GM12878 (cell line): ENCODE measurements around the gene LAMB1. TPM values are rescaled to one million over a fixed set of nuclear protein-coding genes. Genes with fewer than 3 reads are reported as not detected.

Experiments used
- ATAC-seq: fragments of 200-7000 bp; cut with Tn5 transposase; 3 replicates; pipeline ENCODE4 v1.9.1; 2020; ENCODE audit warnings: mild to moderate bottlenecking, moderate library complexity
- BruUV-seq: library from RNA; stranded (reverse); fragments of 400-500 nt; replicated peaks from 2 replicates; lab custom pipeline; 2021; lab: Mats Ljungman, UMichigan
- CTCF ChIA-PET: fragments of 300-600 bp; sonication (Branson Sonifier 250); formaldehyde crosslinking; extraction: SDS; loops from one replicate; lab custom pipeline; 2021; ENCODE audit warnings: inconsistent platforms; lab: Yijun Ruan, JAX
- POLR2A ChIA-PET: fragments of 350-600 bp; formaldehyde crosslinking; extraction: SDS; loops from one replicate; lab custom pipeline; 2021; ENCODE audit warnings: inconsistent platforms; lab: Charles Lee
- RAD21 ChIA-PET: fragments of 300-600 bp; sonication (Branson Sonifier 250); formaldehyde crosslinking; loops from one replicate; lab custom pipeline; 2023; ENCODE audit warnings: antibody characterized with exemption; ENCODE audit not compliant: unreplicated experiment; lab: Charles Lee
- SMC1A ChIA-PET: fragments of 300-600 bp; sonication (Branson Sonifier 250); formaldehyde crosslinking; loops from one replicate; lab custom pipeline; 2023; ENCODE audit not compliant: unreplicated experiment, uncharacterized antibody; lab: Charles Lee
- DNase-seq: peaks from one replicate; pipeline ENCODE4 v3.0.0-alpha.2; 2011; ENCODE audit warnings: low read depth, low spot score
- FAIRE-seq: peaks from 3 replicates; lab custom pipeline; 2011; peaks lifted over from hg19 to GRCh38; lab: Jason Lieb, UNC
- H2AFZ ChIP-seq: 2 replicates; pipeline ENCODE4 v1.6.0; 2011; ENCODE audit warnings: low read depth, low read length, control low read depth; ENCODE audit not compliant: control insufficient read depth
- H3K27ac ChIP-seq: 2 replicates; pipeline ENCODE4 v1.5.1; 2011; ENCODE audit warnings: control low read depth; ENCODE audit not compliant: control insufficient read depth, insufficient read depth
- H3K27me3 ChIP-seq, 2 experiments: replicated peaks in 1 of 2; 2 replicates each; pipeline versions ENCODE4 v1.6.0 to v1.6.1; 2011; ENCODE audit warnings: low read length in 1 of 2; ENCODE audit not compliant: control insufficient read depth in 2 of 2, insufficient read depth in 2 of 2
- H3K36me3 ChIP-seq, 2 experiments: 2 replicates each; pipeline ENCODE4 v1.5.1; 2011; ENCODE audit warnings: low read length in 1 of 2; ENCODE audit not compliant: control insufficient read depth in 2 of 2, insufficient read depth in 2 of 2
- H3K4me1 ChIP-seq: 2 replicates; pipeline ENCODE4 v1.6.1; 2011; ENCODE audit warnings: mild to moderate bottlenecking, low read length, moderate library complexity, mixed read lengths; ENCODE audit not compliant: control insufficient read depth, insufficient read depth
- H3K4me2 ChIP-seq: 2 replicates; pipeline ENCODE4 v1.6.0; 2011; ENCODE audit warnings: control low read depth; ENCODE audit not compliant: control insufficient read depth, insufficient read depth
- H3K4me3 ChIP-seq: fragments of 200-600 bp; sonication (generic); 2 replicates; pipeline ENCODE4 v1.5.1; 2016
- H3K79me2 ChIP-seq: 2 replicates; pipeline ENCODE4 v1.6.0; 2011; ENCODE audit warnings: low read length; ENCODE audit not compliant: control insufficient read depth, insufficient read depth
- H3K9ac ChIP-seq: 2 replicates; pipeline ENCODE4 v1.8.0; 2011; ENCODE audit warnings: low read length, control low read depth, mixed read lengths; ENCODE audit not compliant: control insufficient read depth, insufficient read depth
- H3K9me3 ChIP-seq: replicated peaks from 3 replicates; pipeline ENCODE4 v1.5.1; 2011; ENCODE audit warnings: mild to moderate bottlenecking, low read length; ENCODE audit not compliant: control insufficient read depth, insufficient read depth
- H4K20me1 ChIP-seq: 2 replicates; pipeline ENCODE4 v1.6.0; 2011; ENCODE audit not compliant: control insufficient read depth, insufficient read depth
- ATF7 ChIP-seq: fragments of 450-650 bp; IDR thresholded peaks from 2 replicates; pipeline ENCODE4 v1.6.1; 2016; ENCODE audit warnings: low read depth, mild to moderate bottlenecking
- CBX3 ChIP-seq: fragments of 200-600 bp; sonication (generic); IDR thresholded peaks from 2 replicates; pipeline ENCODE4 v1.6.1; 2016; ENCODE audit warnings: low read depth, borderline replicate concordance
- CBX5 ChIP-seq: sonication (generic); IDR thresholded peaks from 2 replicates; pipeline ENCODE4 v1.6.1; 2016; ENCODE audit warnings: low read depth, moderate library complexity, mild to moderate bottlenecking, inconsistent platforms
- CHD1 ChIP-seq: IDR thresholded peaks from 2 replicates; pipeline ENCODE4 v1.6.1; 2012; ENCODE audit warnings: low read depth, low read length, improper control_type of control experiment
- CREM ChIP-seq: IDR thresholded peaks from 2 replicates; pipeline ENCODE4 v1.6.1; 2014; ENCODE audit warnings: antibody characterized with exemption, low read depth
- FOXM1 ChIP-seq: IDR thresholded peaks from 2 replicates; pipeline ENCODE4 v1.6.1; 2012; ENCODE audit warnings: low read depth, mild to moderate bottlenecking, inconsistent platforms, low read length, moderate library complexity
- NBN ChIP-seq: fragments of 450-650 bp; IDR thresholded peaks from 2 replicates; pipeline ENCODE4 v1.6.1; 2016
- NFIC ChIP-seq: IDR thresholded peaks from 2 replicates; pipeline ENCODE4 v1.6.1; 2012; ENCODE audit warnings: low read depth, mild to moderate bottlenecking, inconsistent platforms, low read length, moderate library complexity
- TARDBP ChIP-seq: IDR thresholded peaks from 2 replicates; pipeline ENCODE4 v1.6.1; 2016; ENCODE audit warnings: borderline replicate concordance
- ZNF274 ChIP-seq: IDR thresholded peaks from one replicate; pipeline ENCODE4 v1.8.0; 2011; ENCODE audit not compliant: insufficient read length, insufficient read depth
- ZNF592 ChIP-seq: fragments of 450-650 bp; IDR thresholded peaks from 2 replicates; pipeline ENCODE4 v1.6.1; 2017; ENCODE audit warnings: mild to moderate bottlenecking, moderate library complexity
- ZNF687 ChIP-seq: fragments of 450-650 bp; IDR thresholded peaks from 2 replicates; pipeline ENCODE4 v1.6.1; 2017; ENCODE audit warnings: mild to moderate bottlenecking, moderate library complexity
- WGBS: methylation state at CpG from one replicate; pipeline ENCODE4 v1.1.6; 2016; ENCODE audit warnings: low lambda C conversion rate; ENCODE audit not compliant: insufficient replicate concordance, insufficient coverage; ENCODE audit errors: missing lambda C conversion rate; 5-methylcytosine and 5-hydroxymethylcytosine counted together
- in situ Hi-C: fragments of 300-500 bp; cut with MboI; formaldehyde crosslinking; loops from 9 replicates; pipeline ENCODE4 v1.14.3; 2018; ENCODE audit warnings: mixed read lengths
- intact Hi-C: fragments of 100-400 bp; cut with micrococcal nuclease; formaldehyde crosslinking; loops from one replicate; pipeline ENCODE4 v1.14.2; 2022; ENCODE audit not compliant: unreplicated experiment
- polyA plus RNA-seq, 11 experiments: library from polyadenylated mRNA; depleted of rRNA in 4 of 11; unstranded in 6 of 11; stranded (reverse) in 5 of 11; fragments of >200 nt; fragmentation: Nextera tagmentation in 4 of 11; fragmentation: Illumina TruSeq in 1 of 11; extraction: Ambion mirVana in 4 of 11; extraction: Trizol in 1 of 11; gene quantifications; 1 replicate in 1 of 11; 2 replicates in 10 of 11; pipeline versions ENCODE4 v1.2.1 to v1.2.3, GENCODE V29; 2011 to 2016; ENCODE audit warnings: inconsistent platforms in 2 of 11, missing spikeins in 2 of 11, low read depth in 1 of 11
- total RNA-seq, 4 experiments: library from RNA; depleted of rRNA in 3 of 4; stranded (reverse); fragments of >200 nt in 3 of 4; fragmentation: Illumina TruSeq in 1 of 4; extraction: Trizol in 1 of 4; gene quantifications; 2 replicates each; pipeline versions ENCODE4 v1.2.1 to v1.2.3, GENCODE V29; 2013 to 2021

LAMB1 gene
- total and polyA plus RNA-seq, 10 of the 15 experiments (the other 5 are each of a cell fraction or from before 2014, with no cell fraction given): 0.05 to 2.2 (median 1.2) TPM; not detected in 4

- TF ChIP-seq CREM (no peak), NBN (no peak), ZNF687 (no peak)
These were observed 124.3 kb downstream of the LAMB1 start (continued) for GRCh38 chr7:107878636-107879035.

GRCh38 chr7:107877731-107878382, 125.1 kb downstream of the LAMB1 start:
- H3K4me3 ChIP-seq: no peak overlapping the region
- DNase-seq (no peak), FAIRE-seq (no peak), ATAC-seq (no peak)
- BruUV-seq: no TSS peak
- WGBS: 21% methylated on average over 5 of the region's 5 CpGs
- no peak overlapping the region for H3K9ac ChIP-seq
- no peaks in the 10 kb centered on the region for H4K20me1 ChIP-seq
- H3K79me2 ChIP-seq: no peaks in the 10 kb centered on the region
- H3K27ac ChIP-seq: no peak overlapping the region
- RAD21 ChIA-PET: no interaction called here
- H3K36me3 ChIP-seq: no peaks in the 10 kb centered on the region
- in situ Hi-C loops: loop anchor here (10.0 kb wide), 1 partner anchor 1083 kb away; no protein-coding TSS in a partner anchor
- H3K27me3 ChIP-seq: no peaks in the 10 kb centered on the region; a peak in 1 of 4 replicates
- SMC1A ChIA-PET: interaction anchor here (0.7 to 1.4 kb wide), 4 partner anchors 16 to 135 kb away, joined by 3 to 5 read pairs (median 4); no protein-coding TSS in a partner anchor
- POLR2A ChIA-PET: no interaction called here
- no peaks in the 10 kb centered on the region for H3K9me3 ChIP-seq
- intact Hi-C loops: loop anchor here (5.0 kb wide), 4 partner anchors 269 to 1086 kb away; no protein-coding TSS in a partner anchor
- no peaks in the 10 kb centered on the region for H3K4me1 ChIP-seq
- no peak overlapping the region for H2AFZ ChIP-seq
- no peak overlapping the region for H3K4me2 ChIP-seq
- CTCF ChIA-PET: interaction anchor here (0.9 to 6.8 kb wide), 6 partner anchors 10 to 415 kb away, joined by 3 to 61 read pairs (median 8); partner anchors contain the start of genes CBLL1 and DLD
- no peak for TF ChIP-seq CHD1
- no peak for TF ChIP-seq CBX5
- TF ChIP-seq ZNF274: no peak
- TF ChIP-seq CBX3: no peak
- no peak for TF ChIP-seq NFIC
- no peak for TF ChIP-seq FOXM1
- TF ChIP-seq ZNF592: no peak
- no peak for TF ChIP-seq ATF7
- TF ChIP-seq TARDBP: no peak
